IMR-90 (cell line): ENCODE data around the gene CENPM. TPM values are rescaled to one million over a fixed set of nuclear protein-coding genes. Genes with fewer than 3 reads are reported as not detected.

Experiments used
- ATAC-seq: fragments of 200-7000 bp; cut with Tn5 transposase; 2 replicates; pipeline ENCODE4 v1.9.1; 2020; ENCODE audit warnings: low read depth, mild to moderate bottlenecking, moderate library complexity
- BruUV-seq: library from RNA; stranded (reverse); fragments of 400-500 nt; replicated peaks from 2 replicates; lab custom pipeline; 2021; lab: Mats Ljungman, UMichigan
- CTCF ChIA-PET: fragments of 300-600 bp; formaldehyde crosslinking; extraction: SDS; loops from one replicate; lab custom pipeline; 2021; ENCODE audit warnings: antibody characterized with exemption; lab: Yijun Ruan, JAX
- POLR2A ChIA-PET: fragments of 300-600 bp; sonication (Branson Sonifier 250); formaldehyde crosslinking; loops from one replicate; lab custom pipeline; 2022; ENCODE audit warnings: antibody characterized with exemption; ENCODE audit not compliant: unreplicated experiment; lab: Charles Lee
- DNase-seq: peaks from one replicate; pipeline ENCODE4 v3.0.0; 2013
- H2AFZ ChIP-seq: replicated peaks from 2 replicates; pipeline ENCODE3; 2013; ENCODE audit warnings: low read length, mild to moderate bottlenecking; ENCODE audit not compliant: poor library complexity
- H2AK5ac ChIP-seq: 2 replicates; pipeline ENCODE4 v1.6.1; 2013; ENCODE audit warnings: low read depth, low read length, inconsistent platforms
- H2AK9ac ChIP-seq: replicated peaks from 2 replicates; pipeline ENCODE3; 2013; ENCODE audit warnings: mild to moderate bottlenecking, low read depth, low read length, moderate library complexity; ENCODE audit not compliant: poor library complexity
- H2BK120ac ChIP-seq: 2 replicates; pipeline ENCODE4 v1.6.1; 2013; ENCODE audit warnings: low read depth, low read length, inconsistent platforms
- H2BK15ac ChIP-seq: 3 replicates; pipeline ENCODE4 v1.6.1; 2013; ENCODE audit warnings: low read depth, low read length, inconsistent platforms
- H2BK20ac ChIP-seq: 2 replicates; pipeline ENCODE4 v1.6.1; 2013; ENCODE audit warnings: low read depth, mild to moderate bottlenecking, inconsistent platforms, low read length, moderate library complexity
- H2BK5ac ChIP-seq: 2 replicates; pipeline ENCODE4 v1.6.1; 2013; ENCODE audit warnings: mild to moderate bottlenecking, low read depth, low read length, inconsistent platforms; ENCODE audit not compliant: poor library complexity, severe bottlenecking
- H3K14ac ChIP-seq: replicated peaks from 2 replicates; pipeline ENCODE4 v1.6.1; 2013; ENCODE audit warnings: low read depth, low read length, inconsistent platforms
- H3K18ac ChIP-seq: 2 replicates; pipeline ENCODE4 v1.6.1; 2013; ENCODE audit warnings: low read depth, low read length, control low read depth
- H3K23ac ChIP-seq: 2 replicates; pipeline ENCODE4 v1.6.1; 2013; ENCODE audit warnings: low read depth, low read length, inconsistent platforms
- H3K27ac ChIP-seq: 2 replicates; pipeline ENCODE4 v1.5.1; 2013; ENCODE audit warnings: mild to moderate bottlenecking, control low read depth, low read length; ENCODE audit not compliant: insufficient read depth
- H3K27me3 ChIP-seq: 2 replicates; pipeline ENCODE4 v1.6.1; 2013; ENCODE audit warnings: low read length; ENCODE audit not compliant: control insufficient read depth, insufficient read depth
- H3K36me3 ChIP-seq: 2 replicates; pipeline ENCODE4 v1.6.1; 2013; ENCODE audit warnings: low read length, mixed read lengths; ENCODE audit not compliant: control insufficient read depth, insufficient read depth
- H3K4ac ChIP-seq: 2 replicates; pipeline ENCODE4 v1.6.1; 2013; ENCODE audit warnings: low read depth, low read length, inconsistent platforms
- H3K4me1 ChIP-seq: 2 replicates; pipeline ENCODE4 v1.6.1; 2013; ENCODE audit warnings: low read length, mixed read lengths; ENCODE audit not compliant: control insufficient read depth, insufficient read depth
- H3K4me2 ChIP-seq: 2 replicates; pipeline ENCODE4 v1.6.1; 2013; ENCODE audit warnings: low read depth, mild to moderate bottlenecking, control low read depth, low read length, moderate library complexity
- H3K4me3 ChIP-seq: 2 replicates; pipeline ENCODE4 v1.5.1; 2013; ENCODE audit warnings: low read depth, mild to moderate bottlenecking, control low read depth, low read length, moderate library complexity; ENCODE audit not compliant: insufficient read depth
- H3K56ac ChIP-seq: 2 replicates; pipeline ENCODE4 v1.6.1; 2013; ENCODE audit warnings: low read length, inconsistent platforms; ENCODE audit not compliant: insufficient read depth; ENCODE audit errors: extremely low read depth
- H3K79me1 ChIP-seq, 2 experiments: 2 replicates each; pipeline ENCODE4 v1.6.1; 2013; ENCODE audit warnings: low read length in 2 of 2, inconsistent platforms in 1 of 2, low read depth in 1 of 2
- H3K9ac ChIP-seq: 2 replicates; pipeline ENCODE4 v1.6.1; 2013; ENCODE audit warnings: low read depth, low read length, control low read depth
- H3K9me1 ChIP-seq: 2 replicates; pipeline ENCODE4 v1.6.1; 2013; ENCODE audit warnings: low read length, inconsistent platforms; ENCODE audit not compliant: insufficient read depth
- H3K9me3 ChIP-seq: 2 replicates; pipeline ENCODE4 v1.6.1; 2013; ENCODE audit warnings: low read length; ENCODE audit not compliant: control insufficient read depth, insufficient read depth
- H4K20me1 ChIP-seq: 2 replicates; pipeline ENCODE4 v1.6.1; 2013; ENCODE audit warnings: low read length, inconsistent platforms; ENCODE audit not compliant: insufficient read depth
- H4K5ac ChIP-seq: 2 replicates; pipeline ENCODE4 v1.6.1; 2013; ENCODE audit warnings: mild to moderate bottlenecking, low read depth, low read length, control low read depth
- H4K8ac ChIP-seq, 2 experiments: 2 replicates each; pipeline ENCODE4 v1.6.1; 2013; ENCODE audit warnings: low read depth in 2 of 2, low read length in 2 of 2, control low read depth in 1 of 2, inconsistent platforms in 1 of 2
- H4K91ac ChIP-seq: 2 replicates; pipeline ENCODE4 v1.6.1; 2013; ENCODE audit warnings: low read depth, low read length, inconsistent platforms; ENCODE audit not compliant: insufficient read depth
- BHLHE40 ChIP-seq: fragments of 150-350 bp; IDR thresholded peaks from 2 replicates; pipeline ENCODE4 v1.6.1; 2016; ENCODE audit warnings: mild to moderate bottlenecking, low read depth, low read length
- CEBPB ChIP-seq: IDR thresholded peaks from 2 replicates; pipeline ENCODE4 v1.6.1; 2012; ENCODE audit warnings: low read depth, low read length, improper control_type of control experiment
- CHD1 ChIP-seq: IDR thresholded peaks from 2 replicates; pipeline ENCODE4 v1.6.1; 2012; ENCODE audit warnings: low read depth, low read length, improper control_type of control experiment
- ELK1 ChIP-seq: fragments of 150-350 bp; IDR thresholded peaks from 2 replicates; pipeline ENCODE4 v1.6.1; 2016; ENCODE audit warnings: low read depth, mild to moderate bottlenecking, low read length, moderate library complexity, borderline replicate concordance
- FOS ChIP-seq: fragments of 150-350 bp; IDR thresholded peaks from 2 replicates; pipeline ENCODE4 v1.6.1; 2016; ENCODE audit warnings: low read depth, low read length
- MAFK ChIP-seq: IDR thresholded peaks from 2 replicates; pipeline ENCODE4 v1.6.1; 2012; ENCODE audit warnings: low read depth, low read length, improper control_type of control experiment
- NFE2L2 ChIP-seq: fragments of 150-350 bp; IDR thresholded peaks from 2 replicates; pipeline ENCODE4 v1.6.1; 2016; ENCODE audit warnings: low read depth, mild to moderate bottlenecking, low read length
- POLR2A ChIP-seq: IDR thresholded peaks from 2 replicates; pipeline ENCODE4 v1.6.1; 2012; ENCODE audit warnings: mild to moderate bottlenecking, low read depth, low read length
- RAD21 ChIP-seq: IDR thresholded peaks from 2 replicates; pipeline ENCODE4 v1.6.1; 2012; ENCODE audit warnings: low read length, improper control_type of control experiment
- RCOR1 ChIP-seq: IDR thresholded peaks from 2 replicates; pipeline ENCODE4 v1.6.1; 2012; ENCODE audit warnings: mild to moderate bottlenecking, low read length, improper control_type of control experiment; ENCODE audit not compliant: insufficient replicate concordance
- RFX5 ChIP-seq: IDR thresholded peaks from 2 replicates; pipeline ENCODE4 v1.8.0; 2012; ENCODE audit warnings: low read depth, mild to moderate bottlenecking, low read length, moderate library complexity
- SMC3 ChIP-seq: fragments of 150-350 bp; IDR thresholded peaks from 2 replicates; pipeline ENCODE4 v1.6.1; 2016; ENCODE audit warnings: low read depth, mild to moderate bottlenecking, antibody characterized with exemption, low read length, moderate library complexity
- WGBS, 2 experiments: methylation state at CpG; one replicate each; pipeline versions ENCODE4 v1.1.5 to v1.1.7; 2013; ENCODE audit warnings: missing lambda C conversion rate in 2 of 2; ENCODE audit not compliant: insufficient read length in 1 of 2; ENCODE audit errors: extremely low coverage in 2 of 2; 5-methylcytosine and 5-hydroxymethylcytosine counted together
- dilution Hi-C: fragments of 300-500 bp; cut with HindIII; formaldehyde crosslinking; loops from one replicate; pipeline ENCODE4 v1.14.3; 2018; ENCODE audit warnings: low sequenced_read_pairs; ENCODE audit not compliant: unreplicated experiment
- in situ Hi-C: fragments of 300-500 bp; cut with MboI; formaldehyde crosslinking; loops from 3 replicates; pipeline ENCODE4 v1.14.3; 2019; ENCODE audit warnings: low sequenced_read_pairs, inconsistent platforms, mixed read lengths
- intact Hi-C: fragments of 100-400 bp; cut with micrococcal nuclease; formaldehyde crosslinking; loops from 2 replicates; pipeline ENCODE4 v1.10.0; 2022
- polyA plus RNA-seq, 3 experiments: library from polyadenylated mRNA; depleted of rRNA; stranded (reverse); fragments of >200 nt; gene quantifications; 2 replicates each; pipeline ENCODE4 v1.2.3, GENCODE V29; 2012; ENCODE audit warnings: low replicate concordance in 1 of 3
- total RNA-seq: library from RNA; depleted of rRNA; stranded (reverse); fragments of >200 nt; gene quantifications from 2 replicates; pipeline ENCODE4 v1.2.3, GENCODE V29; 2012
- TF ChIP-seq, protein P1 (sequence below): fragments of 150-350 bp; IDR thresholded peaks from 2 replicates; pipeline ENCODE4 v1.6.1; 2017; ENCODE audit warnings: mild to moderate bottlenecking, antibody characterized with exemption, low read length, low read depth

The CENPM gene
- total and polyA plus RNA-seq, 2 of the 4 experiments (the other 2 are of a cell fraction) = 18.1 to 20.1 TPM

DNA sequence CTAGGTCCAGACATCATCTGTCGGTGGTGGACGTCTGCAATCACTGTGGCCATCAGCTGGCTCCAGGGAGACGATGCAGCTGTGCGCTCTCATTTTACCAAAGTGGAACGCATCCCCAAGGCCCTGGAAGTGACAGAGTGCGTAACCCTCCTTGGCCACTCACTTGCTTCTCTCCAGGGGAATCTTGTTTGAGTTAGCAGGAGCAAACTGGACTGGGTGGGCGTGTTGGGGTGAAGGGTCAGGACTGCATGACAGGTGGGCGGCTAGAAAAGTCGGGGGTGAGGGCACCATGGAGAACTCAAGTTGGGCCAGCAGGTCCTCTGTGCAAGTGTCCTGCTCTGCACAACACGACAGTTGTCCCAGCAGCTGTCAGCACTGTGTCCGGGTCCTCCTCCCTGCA, 48.3 kb downstream of the CENPM start:
- H2BK5ac ChIP-seq = no peak overlapping the region
- dilution Hi-C loops = no loop called here
- 0 out of 2 replicates have a peak, but pooled peaks cover 1% of the 10 kb centered on the region for H3K4me1 ChIP-seq
- H3K18ac ChIP-seq = no peak overlapping the region
- no peak overlapping the region for H3K9ac ChIP-seq
- H4K91ac ChIP-seq = no peak overlapping the region
- ATAC-seq (no peak), DNase-seq (no peak)
- TF ChIP-seq, protein P1, sequence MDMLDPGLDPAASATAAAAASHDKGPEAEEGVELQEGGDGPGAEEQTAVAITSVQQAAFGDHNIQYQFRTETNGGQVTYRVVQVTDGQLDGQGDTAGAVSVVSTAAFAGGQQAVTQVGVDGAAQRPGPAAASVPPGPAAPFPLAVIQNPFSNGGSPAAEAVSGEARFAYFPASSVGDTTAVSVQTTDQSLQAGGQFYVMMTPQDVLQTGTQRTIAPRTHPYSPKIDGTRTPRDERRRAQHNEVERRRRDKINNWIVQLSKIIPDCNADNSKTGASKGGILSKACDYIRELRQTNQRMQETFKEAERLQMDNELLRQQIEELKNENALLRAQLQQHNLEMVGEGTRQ = no peak
- TF ChIP-seq RFX5 = no peak
- no peak for TF ChIP-seq POLR2A
- no peak for TF ChIP-seq RCOR1
- TF ChIP-seq CEBPB = no peak
- no peak for TF ChIP-seq FOS
- TF ChIP-seq ELK1 = no peak
- no peak for TF ChIP-seq RAD21
- TF ChIP-seq NFE2L2 = no peak
- TF ChIP-seq BHLHE40 = no peak
- TF ChIP-seq CHD1 = no peak
- TF ChIP-seq MAFK = no peak
- no peak for TF ChIP-seq SMC3
- H2AK9ac ChIP-seq = no peak overlapping the region
- no peak overlapping the region for H2BK15ac ChIP-seq
- H2AK5ac ChIP-seq = no peak overlapping the region
- H4K5ac ChIP-seq = no peak overlapping the region
- ChIA-PET CTCF (no interaction called here), POLR2A (no interaction called here)
- no peak overlapping the region for H3K27ac ChIP-seq
- no peak overlapping the region for H2BK120ac ChIP-seq
- no peak overlapping the region for H2AFZ ChIP-seq
- no peak overlapping the region for H4K8ac ChIP-seq
- no peaks in the 10 kb centered on the region for H3K27me3 ChIP-seq
- no peaks in the 10 kb centered on the region for H3K79me1 ChIP-seq
- no peaks in the 10 kb centered on the region for H3K9me3 ChIP-seq
- no peak overlapping the region for H3K4me2 ChIP-seq
- no peak overlapping the region for H3K14ac ChIP-seq
- H3K36me3 ChIP-seq = peaks cover 42% of the 10 kb centered on the region
- BruUV-seq = no TSS peak
- in situ Hi-C loops = no loop called here
- H3K23ac ChIP-seq = no peak overlapping the region
- no peak overlapping the region for H2BK20ac ChIP-seq
- H3K9me1 ChIP-seq = peaks cover 8% of the 10 kb centered on the region; the same call in 1 of the 2 replicates
- H3K4ac ChIP-seq = no peak overlapping the region
- no peak overlapping the region for H3K56ac ChIP-seq
- H4K20me1 ChIP-seq = 0 out of 2 replicates have a peak, but pooled peaks cover 6% of the 10 kb centered on the region
- H3K4me3 ChIP-seq = no peak overlapping the region
- intact Hi-C loops = no loop called here
- WGBS, 2 experiments = 83% methylated on average over 6 of the region's 11 CpGs; no CpG with 5 or more reads in 1 of the 2 experiments
